Endothelial cell of umbilical vein (primary cell): ENCODE data around the gene ANKRD35. TPM values are rescaled to one million over a fixed set of nuclear protein-coding genes. Genes with fewer than 3 reads are reported as not detected.
A peak's percentile ranks its signal among the peaks of the same experiment; 100 is the strongest.

Experiments used
- BruUV-seq: library from RNA; stranded (reverse); fragments of 400-500 nt; replicated peaks from 2 replicates; lab custom pipeline; 2021; lab: Mats Ljungman, UMichigan
- CTCF ChIA-PET: fragments of 300-600, 350-600 bp; sonication (Branson Sonifier 250); formaldehyde crosslinking; loops from one replicate; lab custom pipeline; 2021; ENCODE audit warnings: antibody characterized with exemption, inconsistent platforms; lab: Charles Lee
- POLR2A ChIA-PET: fragments of 300-600, 350-600 bp; sonication (Branson Sonifier 250); formaldehyde crosslinking; loops from one replicate; lab custom pipeline; 2021; ENCODE audit warnings: antibody characterized with exemption, inconsistent platforms; lab: Charles Lee
- DNase-seq: peaks from one replicate; pipeline ENCODE4 v3.0.0-alpha.2; 2011; ENCODE audit warnings: low read depth, low spot score
- FAIRE-seq: peaks from 2 replicates; lab custom pipeline; 2011; peaks lifted over from hg19 to GRCh38; lab: Jason Lieb, UNC
- H2AFZ ChIP-seq: 2 replicates; pipeline ENCODE4 v1.6.0; 2012; ENCODE audit warnings: low read depth, low read length, control low read depth, inconsistent platforms
- H3K27ac ChIP-seq: 2 replicates; pipeline ENCODE4 v1.5.1; 2011; ENCODE audit warnings: low read depth, mild to moderate bottlenecking, control low read depth, low read length, moderate library complexity; ENCODE audit not compliant: insufficient read depth
- H3K27me3 ChIP-seq, 2 experiments: 2 replicates each; pipeline versions ENCODE4 v1.6.0 to v1.6.1; 2011; ENCODE audit warnings: low read length in 2 of 2, mixed read lengths in 1 of 2; ENCODE audit not compliant: control insufficient read depth in 2 of 2, insufficient read depth in 2 of 2
- H3K36me3 ChIP-seq, 2 experiments: 2 replicates in 1 of 2; 3 replicates in 1 of 2; pipeline ENCODE4 v1.5.1; 2011; ENCODE audit warnings: low read length in 2 of 2, mild to moderate bottlenecking in 1 of 2, moderate library complexity in 1 of 2; ENCODE audit not compliant: control insufficient read depth in 2 of 2, insufficient read depth in 2 of 2; ENCODE audit errors: extremely low read depth in 1 of 2
- H3K4me1 ChIP-seq: 3 replicates; pipeline ENCODE4 v1.5.1; 2011; ENCODE audit warnings: mild to moderate bottlenecking, low read length; ENCODE audit not compliant: control insufficient read depth, insufficient read depth; ENCODE audit errors: extremely low read depth
- H3K4me2 ChIP-seq: 2 replicates; pipeline ENCODE4 v1.6.1; 2011; ENCODE audit warnings: low read length, control low read depth, mixed read lengths; ENCODE audit not compliant: insufficient read depth
- H3K4me3 ChIP-seq, 3 experiments: fragments of 200-600 bp in 1 of 3; sonication (generic), shearing (Covaris generic) in 1 of 3; replicated peaks in 1 of 3; 2 replicates each; pipeline ENCODE4 v1.5.1; 2011 to 2016; ENCODE audit warnings: control low read depth in 3 of 3, low read length in 3 of 3, mild to moderate bottlenecking in 2 of 3, inconsistent platforms in 1 of 3, low read depth in 1 of 3, moderate library complexity in 1 of 3; ENCODE audit not compliant: insufficient read depth in 1 of 3
- H3K79me2 ChIP-seq: 2 replicates; pipeline ENCODE4 v1.6.0; 2012; ENCODE audit warnings: low read length, inconsistent platforms; ENCODE audit not compliant: control insufficient read depth, insufficient read depth
- H3K9ac ChIP-seq: replicated peaks from 2 replicates; pipeline ENCODE3; 2011; ENCODE audit warnings: low read length, control low read depth; ENCODE audit not compliant: insufficient read depth; ENCODE audit errors: extremely low read depth
- H3K9me1 ChIP-seq: replicated peaks from 3 replicates; pipeline ENCODE4 v1.6.0; 2011; ENCODE audit warnings: mild to moderate bottlenecking, low read length; ENCODE audit not compliant: control insufficient read depth, insufficient read depth; ENCODE audit errors: extremely low read depth
- H3K9me3 ChIP-seq: replicated peaks from 2 replicates; pipeline ENCODE4 v1.5.1; 2012; ENCODE audit warnings: low read length, inconsistent platforms; ENCODE audit not compliant: control insufficient read depth, insufficient read depth
- H4K20me1 ChIP-seq: replicated peaks from 2 replicates; pipeline ENCODE3; 2011; ENCODE audit warnings: mild to moderate bottlenecking, low read length; ENCODE audit not compliant: control insufficient read depth, insufficient read depth; ENCODE audit errors: extremely low read depth
- FOS ChIP-seq: IDR thresholded peaks from 2 replicates; pipeline ENCODE4 v1.6.1; 2011; ENCODE audit warnings: mild to moderate bottlenecking, low read length, moderate library complexity, borderline replicate concordance; ENCODE audit not compliant: insufficient read depth
- dilution Hi-C: fragments of 300-500 bp; cut with MboI; formaldehyde crosslinking; loops from one replicate; pipeline ENCODE4 v1.15.0; 2019; ENCODE audit warnings: low sequenced_read_pairs; ENCODE audit not compliant: extremely low pct_ligation_motif_present
- intact Hi-C: fragments of 100-400 bp; cut with micrococcal nuclease; formaldehyde crosslinking; loops from one replicate; pipeline ENCODE4 v1.10.0; 2022
- polyA plus RNA-seq, 4 experiments: library from polyadenylated mRNA; depleted of rRNA in 3 of 4; stranded (reverse) in 3 of 4; unstranded in 1 of 4; fragments of >200 nt; gene quantifications; 2 replicates each; pipeline versions ENCODE4 v1.2.1 to v1.2.3, GENCODE V29; 2011 to 2012; ENCODE audit warnings: missing spikeins in 1 of 4
- total RNA-seq: library from RNA; stranded (reverse); gene quantifications from 2 replicates; pipeline ENCODE4 v1.2.3, GENCODE V29; 2021
- TF ChIP-seq, protein P1 (sequence below), 2 donors: IDR thresholded peaks; 1 replicate in 1 of 2; 2 replicates in 1 of 2; pipeline ENCODE4 v1.5.1; 2011; ENCODE audit warnings: low read length in 2 of 2, mild to moderate bottlenecking in 2 of 2, moderate library complexity in 2 of 2, control low read depth in 1 of 2, inconsistent platforms in 1 of 2, low read depth in 1 of 2; ENCODE audit not compliant: insufficient read depth in 1 of 2; ENCODE audit errors: extremely low read depth in 1 of 2

Gene ANKRD35
- total and polyA plus RNA-seq, 2 donors (not counting 3 experiments of a cell fraction or from before 2014, with no cell fraction given): 0.15 to 0.20 TPM

DNA sequence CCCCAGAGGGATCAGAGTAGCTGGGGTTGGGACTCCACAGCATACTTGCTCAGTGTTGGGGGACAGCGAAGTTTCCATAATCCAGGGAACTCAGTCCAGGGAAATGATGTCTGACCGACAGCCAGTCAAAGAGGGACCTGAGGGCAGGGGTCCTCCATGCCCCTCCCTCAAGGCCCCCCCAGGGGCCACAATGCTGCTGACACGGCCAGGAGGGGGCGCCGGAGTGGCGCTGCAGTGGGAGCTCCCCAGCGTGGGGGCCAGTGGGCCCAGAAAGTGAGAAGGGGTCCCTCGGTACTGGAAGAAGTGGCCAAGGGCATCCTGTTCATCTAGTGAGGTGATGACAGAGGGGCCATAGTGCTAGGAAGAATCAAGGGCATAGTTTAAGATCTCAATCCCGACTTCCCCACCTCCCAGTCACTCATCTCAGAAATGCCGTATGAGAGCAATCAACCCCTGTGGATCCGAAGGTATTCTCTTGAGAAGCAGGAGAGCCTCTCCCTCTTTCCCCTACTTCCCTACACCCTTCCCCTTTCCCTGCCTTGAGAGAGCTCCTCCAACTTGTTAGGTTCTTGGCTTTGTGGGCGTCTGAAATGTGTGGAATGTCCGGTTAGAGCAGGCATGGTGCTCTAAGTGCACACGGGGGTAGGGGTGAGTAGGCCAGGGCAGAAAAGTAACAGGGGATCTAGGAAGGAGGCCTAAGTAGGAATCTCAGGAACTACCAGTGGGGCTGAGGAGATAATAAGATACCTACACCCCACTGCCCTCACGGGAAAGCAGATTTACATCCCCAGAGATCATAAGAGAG is 36.1 kb downstream of the ANKRD35 start:
- no peak overlapping the region for H3K9ac ChIP-seq

More for the DNA sequence above, 36.1 kb downstream of the ANKRD35 start:
- peak overlapping the region; percentile 58 for H3K27ac ChIP-seq
- FAIRE-seq (peak; percentile 95), DNase-seq (peak; percentile 51)
- H2AFZ ChIP-seq: peak overlapping the region; percentile 38
- dilution Hi-C loops (no loop called here), intact Hi-C loops (loop anchor here (1.0 kb wide), 1 partner anchor 10 kb away; the partner anchor contains the start of gene PIAS3)
- no peaks in the 10 kb centered on the region for H4K20me1 ChIP-seq
- H3K4me2 ChIP-seq: no peak overlapping the region
- no peaks in the 10 kb centered on the region for H3K9me3 ChIP-seq
- H3K36me3 ChIP-seq: peaks cover 20 to 36% of the 10 kb centered on the region in 2 experiments
- H3K27me3 ChIP-seq: no peaks in the 10 kb centered on the region
- CTCF ChIA-PET: interaction anchor here (0.7 to 9.1 kb wide), 12 partner anchors 8 to 157 kb away, joined by 3 to 154 read pairs (median 6); partner anchors contain the start of genes ANKRD35, ITGA10, LIX1L and PIAS3
- no peaks in the 10 kb centered on the region for H3K9me1 ChIP-seq
- BruUV-seq: no TSS peak
- no peak for TF ChIP-seq FOS
- TF ChIP-seq, protein P1, sequence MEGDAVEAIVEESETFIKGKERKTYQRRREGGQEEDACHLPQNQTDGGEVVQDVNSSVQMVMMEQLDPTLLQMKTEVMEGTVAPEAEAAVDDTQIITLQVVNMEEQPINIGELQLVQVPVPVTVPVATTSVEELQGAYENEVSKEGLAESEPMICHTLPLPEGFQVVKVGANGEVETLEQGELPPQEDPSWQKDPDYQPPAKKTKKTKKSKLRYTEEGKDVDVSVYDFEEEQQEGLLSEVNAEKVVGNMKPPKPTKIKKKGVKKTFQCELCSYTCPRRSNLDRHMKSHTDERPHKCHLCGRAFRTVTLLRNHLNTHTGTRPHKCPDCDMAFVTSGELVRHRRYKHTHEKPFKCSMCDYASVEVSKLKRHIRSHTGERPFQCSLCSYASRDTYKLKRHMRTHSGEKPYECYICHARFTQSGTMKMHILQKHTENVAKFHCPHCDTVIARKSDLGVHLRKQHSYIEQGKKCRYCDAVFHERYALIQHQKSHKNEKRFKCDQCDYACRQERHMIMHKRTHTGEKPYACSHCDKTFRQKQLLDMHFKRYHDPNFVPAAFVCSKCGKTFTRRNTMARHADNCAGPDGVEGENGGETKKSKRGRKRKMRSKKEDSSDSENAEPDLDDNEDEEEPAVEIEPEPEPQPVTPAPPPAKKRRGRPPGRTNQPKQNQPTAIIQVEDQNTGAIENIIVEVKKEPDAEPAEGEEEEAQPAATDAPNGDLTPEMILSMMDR (IDR thresholded peaks at IDR 0.05; ENCODE audit: extremely low read depth in 1 of 2, insufficient read depth in 1 of 2, low read depth in 1 of 2, low read length in 2 of 2): peak; percentile 50 to 60
- peaks cover 24% of the 10 kb centered on the region for H3K4me1 ChIP-seq
- no peaks in the 10 kb centered on the region for H3K79me2 ChIP-seq
- POLR2A ChIA-PET: interaction anchor here (2.2 kb wide), 1 partner anchor 9 kb away, joined by 11 read pairs; the partner anchor contains the start of gene PIAS3
- no peak overlapping the region for H3K4me3 ChIP-seq
